H9 (cell line): Measurements from ENCODE around the gene KRT9. TPM values are rescaled to one million over a fixed set of nuclear protein-coding genes. Genes with fewer than 3 reads are reported as not detected.

ENCODE experiments used
- DNase-seq: peaks from one replicate; pipeline ENCODE4 v3.0.0-alpha.2; 2017
- H2AFZ ChIP-seq: one replicate; pipeline ENCODE4 v1.6.1; 2013; ENCODE audit warnings: mild to moderate bottlenecking, low read length, control low read depth, moderate library complexity
- H2AK5ac ChIP-seq: 2 replicates; pipeline ENCODE4 v1.6.1; 2013; ENCODE audit warnings: low read length, control low read depth, mixed read lengths; ENCODE audit not compliant: insufficient read length
- H2BK120ac ChIP-seq: one replicate; pipeline ENCODE4 v1.6.1; 2013; ENCODE audit warnings: low read depth, mild to moderate bottlenecking, low read length, control low read depth, inconsistent platforms; ENCODE audit not compliant: poor library complexity, severe bottlenecking
- H2BK12ac ChIP-seq: 2 replicates; pipeline ENCODE4 v1.6.1; 2013; ENCODE audit warnings: low read length, control low read depth, mixed read lengths, low read depth; ENCODE audit not compliant: insufficient read length
- H2BK15ac ChIP-seq: 2 replicates; pipeline ENCODE4 v1.6.1; 2013; ENCODE audit warnings: low read depth, low read length, control low read depth
- H2BK20ac ChIP-seq: one replicate; pipeline ENCODE4 v1.6.1; 2013; ENCODE audit warnings: low read depth, mild to moderate bottlenecking, low read length, control low read depth, inconsistent platforms; ENCODE audit not compliant: poor library complexity, severe bottlenecking
- H2BK5ac ChIP-seq: 2 replicates; pipeline ENCODE4 v1.6.1; 2013; ENCODE audit warnings: low read length, control low read depth, mixed read lengths; ENCODE audit not compliant: insufficient read length
- H3K14ac ChIP-seq: 2 replicates; pipeline ENCODE4 v1.6.1; 2013; ENCODE audit warnings: low read length, control low read depth; ENCODE audit not compliant: insufficient read depth
- H3K18ac ChIP-seq: 2 replicates; pipeline ENCODE4 v1.6.1; 2013; ENCODE audit warnings: low read depth, mild to moderate bottlenecking, mixed read lengths, low read length, control low read depth; ENCODE audit not compliant: insufficient read length
- H3K23ac ChIP-seq: 2 replicates; pipeline ENCODE4 v1.6.1; 2013; ENCODE audit warnings: low read length, control low read depth, mixed read lengths, low read depth; ENCODE audit not compliant: insufficient read length
- H3K23me2 ChIP-seq: 2 replicates; pipeline ENCODE4 v1.6.1; 2013; ENCODE audit warnings: low read depth, mild to moderate bottlenecking, mixed read lengths, low read length, control low read depth; ENCODE audit not compliant: insufficient read length, poor library complexity, severe bottlenecking
- H3K27ac ChIP-seq: 2 replicates; pipeline ENCODE4 v1.5.1; 2013; ENCODE audit warnings: low read length, control low read depth, mixed read lengths, low read depth; ENCODE audit not compliant: insufficient read length
- H3K27me3 ChIP-seq: 2 replicates; pipeline ENCODE4 v1.6.1; 2013; ENCODE audit warnings: low read length, control low read depth, inconsistent platforms; ENCODE audit not compliant: insufficient read depth
- H3K4ac ChIP-seq: 2 replicates; pipeline ENCODE4 v1.6.1; 2013; ENCODE audit warnings: low read depth, mild to moderate bottlenecking, control low read depth, inconsistent platforms, low read length, moderate library complexity
- H3K4me1 ChIP-seq: 2 replicates; pipeline ENCODE4 v1.6.1; 2013; ENCODE audit warnings: low read length, control low read depth, inconsistent platforms; ENCODE audit not compliant: insufficient read depth
- H3K4me2 ChIP-seq: 2 replicates; pipeline ENCODE4 v1.6.1; 2013; ENCODE audit warnings: low read length, control low read depth, mixed read lengths; ENCODE audit not compliant: insufficient read length, insufficient read depth
- H3K56ac ChIP-seq: 2 replicates; pipeline ENCODE4 v1.6.1; 2013; ENCODE audit warnings: low read depth, mild to moderate bottlenecking, mixed read lengths, low read length, control low read depth; ENCODE audit not compliant: insufficient read length
- H3K79me1 ChIP-seq: 2 replicates; pipeline ENCODE4 v1.6.1; 2013; ENCODE audit warnings: low read depth, mild to moderate bottlenecking, moderate library complexity, low read length, control low read depth, inconsistent platforms; ENCODE audit not compliant: insufficient read depth, poor library complexity, severe bottlenecking
- H3K79me2 ChIP-seq: 2 replicates; pipeline ENCODE4 v1.6.1; 2013; ENCODE audit warnings: low read length, control low read depth, inconsistent platforms; ENCODE audit not compliant: insufficient read depth
- H3K9ac ChIP-seq: 2 replicates; pipeline ENCODE4 v1.6.1; 2013; ENCODE audit warnings: low read length, control low read depth, mixed read lengths; ENCODE audit not compliant: insufficient read length; ENCODE audit errors: extremely low read depth
- H3K9me3 ChIP-seq: one replicate; pipeline ENCODE4 v1.6.1; 2013; ENCODE audit warnings: low read depth, low read length, inconsistent platforms; ENCODE audit not compliant: control insufficient read depth
- H3T11ph ChIP-seq: one replicate; pipeline ENCODE4 v1.6.1; 2013; ENCODE audit warnings: mild to moderate bottlenecking, low read length, control low read depth, inconsistent platforms
- H4K20me1 ChIP-seq: one replicate; pipeline ENCODE4 v1.6.1; 2013; ENCODE audit not compliant: control insufficient read depth, insufficient read length, insufficient read depth
- H4K5ac ChIP-seq: 2 replicates; pipeline ENCODE4 v1.6.1; 2013; ENCODE audit warnings: low read depth, mild to moderate bottlenecking, mixed read lengths, low read length, control low read depth; ENCODE audit not compliant: insufficient read length
- H4K8ac ChIP-seq: replicated peaks from 2 replicates; pipeline ENCODE4 v1.6.1; 2013; ENCODE audit warnings: low read length, control low read depth, mixed read lengths, low read depth; ENCODE audit not compliant: insufficient read length
- H4K91ac ChIP-seq: 2 replicates; pipeline ENCODE4 v1.6.1; 2013; ENCODE audit warnings: low read depth, mild to moderate bottlenecking, moderate library complexity, mixed read lengths, low read length, control low read depth; ENCODE audit not compliant: insufficient read length
- H3K27ac Mint-ChIP-seq, 3 experiments: 2 replicates in 2 of 3; 3 replicates in 1 of 3; pipeline ENCODE4 v1.8.0; 2020 to 2021; ENCODE audit warnings: mixed read lengths in 3 of 3, mild to moderate bottlenecking in 1 of 3, moderate library complexity in 1 of 3
- H3K27me3 Mint-ChIP-seq: 2 replicates; pipeline ENCODE4 v1.8.0; 2021; ENCODE audit warnings: low read depth, mild to moderate bottlenecking, moderate library complexity, mixed read lengths
- H3K36me3 Mint-ChIP-seq, 3 experiments: 2 replicates in 2 of 3; 3 replicates in 1 of 3; pipeline ENCODE4 v1.8.0; 2020 to 2021; ENCODE audit warnings: low read depth in 3 of 3, mixed read lengths in 3 of 3; ENCODE audit not compliant: insufficient read depth in 1 of 3
- H3K4me1 Mint-ChIP-seq, 2 experiments: 2 replicates each; pipeline ENCODE4 v1.8.0; 2020; ENCODE audit warnings: mixed read lengths in 2 of 2
- H3K4me3 Mint-ChIP-seq, 2 experiments: 2 replicates in 1 of 2; 3 replicates in 1 of 2; pipeline ENCODE4 v1.8.0; 2020 to 2021; ENCODE audit warnings: mild to moderate bottlenecking in 2 of 2, mixed read lengths in 2 of 2, moderate library complexity in 1 of 2
- H3K9me3 Mint-ChIP-seq, 2 experiments: 2 replicates in 1 of 2; 3 replicates in 1 of 2; pipeline ENCODE4 v1.8.0; 2020; ENCODE audit warnings: mild to moderate bottlenecking in 2 of 2, mixed read lengths in 2 of 2, moderate library complexity in 1 of 2
- WGBS: extraction: QIAGEN DNeasy Blood & Tissue Kit; methylation state at CpG from one replicate; pipeline ENCODE4 v1.1.7; 2013; ENCODE audit warnings: missing lambda C conversion rate, low lambda C conversion rate, mixed read lengths; ENCODE audit not compliant: insufficient read length; ENCODE audit errors: extremely low coverage; 5-methylcytosine and 5-hydroxymethylcytosine counted together
- total RNA-seq: library from RNA; stranded (reverse); gene quantifications from 2 replicates; pipeline ENCODE4 v1.2.1, GENCODE V29; 2021
- TF ChIP-seq, protein P1 (sequence below): fragments of 200-600 bp; sonication (generic); conservative IDR thresholded peaks from 3 replicates; pipeline ENCODE4 v1.8.0; 2021; ENCODE audit warnings: antibody characterized with exemption, mild to moderate bottlenecking

KRT9 gene
- total RNA-seq, 1 experiment from 2014 or later = not detected

- DNase-seq = no peak
- WGBS = no CpG with 5 or more reads among the region's 9 CpGs
- no peak overlapping the region for H3K27ac Mint-ChIP-seq
Observed at GRCh38 chr17:41547378-41547841, 24.4 kb downstream of the KRT9 start.

More at GRCh38 chr17:41547378-41547841, 24.4 kb downstream of the KRT9 start:
- Histone ChIP-seq H4K5ac (no peak overlapping the region), H4K91ac (no peak overlapping the region), H3K4me2 (no peak overlapping the region), H3K56ac (no peak overlapping the region), H3K23ac (no peak overlapping the region), H2BK20ac (no peak overlapping the region), H3K9me3 (no peaks in the 10 kb centered on the region), H3K79me2 (no peaks in the 10 kb centered on the region), H2AK5ac (no peak overlapping the region), H2BK5ac (no peak overlapping the region), H4K20me1 (no peaks in the 10 kb centered on the region), H3K4me1 (no peaks in the 10 kb centered on the region), H3K9ac (no peak overlapping the region), H2AFZ (no peak overlapping the region), H3K27me3 (no peaks in the 10 kb centered on the region), H4K8ac (peak overlapping the region; percentile 58), H3T11ph (no peak overlapping the region), H2BK15ac (no peak overlapping the region), H3K23me2 (no peaks in the 10 kb centered on the region), H3K14ac (no peak overlapping the region; the same call in 1 of the 2 replicates), H3K79me1 (no peaks in the 10 kb centered on the region), H3K27ac (no peak overlapping the region), H2BK12ac (no peak overlapping the region), H3K4ac (no peak overlapping the region), H2BK120ac (no peak overlapping the region), H3K18ac (no peak overlapping the region)
- Mint-ChIP-seq H3K4me1 (peaks cover 29 to 41% of the 10 kb centered on the region in 2 experiments), H3K36me3 (peaks cover 0 to 13% (median 1%) of the 10 kb centered on the region in 3 experiments; a peak in 4 of 7 replicates), H3K27me3 (peaks cover 17% of the 10 kb centered on the region), H3K4me3 (no peak overlapping the region; a peak in 1 of 5 replicates), H3K9me3 (peaks cover 3 to 13% of the 10 kb centered on the region in 2 experiments; a peak in 4 of 5 replicates)
- TF ChIP-seq, protein P1, sequence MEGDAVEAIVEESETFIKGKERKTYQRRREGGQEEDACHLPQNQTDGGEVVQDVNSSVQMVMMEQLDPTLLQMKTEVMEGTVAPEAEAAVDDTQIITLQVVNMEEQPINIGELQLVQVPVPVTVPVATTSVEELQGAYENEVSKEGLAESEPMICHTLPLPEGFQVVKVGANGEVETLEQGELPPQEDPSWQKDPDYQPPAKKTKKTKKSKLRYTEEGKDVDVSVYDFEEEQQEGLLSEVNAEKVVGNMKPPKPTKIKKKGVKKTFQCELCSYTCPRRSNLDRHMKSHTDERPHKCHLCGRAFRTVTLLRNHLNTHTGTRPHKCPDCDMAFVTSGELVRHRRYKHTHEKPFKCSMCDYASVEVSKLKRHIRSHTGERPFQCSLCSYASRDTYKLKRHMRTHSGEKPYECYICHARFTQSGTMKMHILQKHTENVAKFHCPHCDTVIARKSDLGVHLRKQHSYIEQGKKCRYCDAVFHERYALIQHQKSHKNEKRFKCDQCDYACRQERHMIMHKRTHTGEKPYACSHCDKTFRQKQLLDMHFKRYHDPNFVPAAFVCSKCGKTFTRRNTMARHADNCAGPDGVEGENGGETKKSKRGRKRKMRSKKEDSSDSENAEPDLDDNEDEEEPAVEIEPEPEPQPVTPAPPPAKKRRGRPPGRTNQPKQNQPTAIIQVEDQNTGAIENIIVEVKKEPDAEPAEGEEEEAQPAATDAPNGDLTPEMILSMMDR = no peak
